HG03066 (cell line): ENCODE measurements around the gene RPS6KC1.
"Not testable (repeated sequence)": the region's sequence is repeated elsewhere in the genome, so short reads cannot be mapped to it uniquely, and the experiment has no call there.

Experiments
- ATAC-seq: cut with Tn5 transposase; IDR thresholded peaks from one replicate; pipeline ENCODE4 v1.9.1; 2021; ENCODE audit warnings: low read depth; ENCODE audit not compliant: unreplicated experiment

The RPS6KC1 gene

DNA sequence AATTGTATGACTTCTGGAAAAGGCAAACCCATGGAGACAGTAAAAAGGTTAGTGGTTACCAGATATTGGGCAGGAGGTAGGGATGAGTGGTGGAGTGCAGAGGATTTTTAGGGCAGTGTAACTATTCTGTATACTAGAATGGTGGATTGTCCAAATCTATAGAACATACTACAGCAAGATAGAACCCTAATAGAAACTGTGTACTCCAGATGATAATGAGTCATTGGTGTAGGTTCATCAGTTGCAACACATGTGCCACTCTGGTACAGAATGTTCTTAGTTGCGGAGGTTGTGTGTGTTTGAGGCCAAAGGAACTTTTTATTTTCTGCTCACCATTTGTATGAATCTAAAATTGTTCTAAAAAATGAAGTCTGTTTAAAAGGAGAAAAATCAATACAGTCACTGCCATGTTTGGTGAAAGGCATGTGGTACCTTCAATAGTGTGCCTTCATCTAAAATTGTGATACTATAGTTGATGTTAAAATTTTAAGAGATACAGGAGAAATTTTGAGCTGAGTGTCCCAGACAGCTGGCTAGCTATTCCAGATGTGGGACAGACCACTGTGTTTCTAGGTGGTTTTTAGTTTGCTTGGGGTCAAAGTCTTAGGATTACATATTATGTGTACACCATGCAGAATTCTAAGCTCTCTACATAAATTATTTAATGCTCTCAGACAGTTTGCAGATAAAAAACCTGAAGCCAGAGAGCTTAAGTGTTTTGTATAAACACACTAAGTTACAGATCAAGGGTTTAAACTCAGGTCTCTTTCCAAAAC, 150.5 kb downstream of the RPS6KC1 start:
- no peak for ATAC-seq

DNA sequence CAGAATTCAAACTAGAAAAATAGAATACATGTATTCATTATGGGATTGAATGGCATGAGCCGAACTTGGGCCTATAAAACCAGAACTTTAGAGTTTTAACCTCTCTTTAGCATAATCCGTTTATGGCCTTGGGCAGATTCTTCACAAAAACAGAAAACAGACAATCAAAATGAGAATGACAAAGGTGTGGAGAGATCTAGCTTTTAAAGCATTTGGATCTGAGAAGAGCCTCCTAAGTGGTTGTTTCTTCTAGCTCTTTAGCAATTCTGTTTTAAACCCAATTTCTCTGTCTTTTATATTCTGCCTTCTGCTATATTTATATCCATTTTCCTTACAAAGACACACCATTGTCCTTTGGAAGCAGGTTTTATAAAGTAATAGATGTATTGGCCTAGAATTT, 160.2 kb downstream of the RPS6KC1 start:
- ATAC-seq: no peak

DNA sequence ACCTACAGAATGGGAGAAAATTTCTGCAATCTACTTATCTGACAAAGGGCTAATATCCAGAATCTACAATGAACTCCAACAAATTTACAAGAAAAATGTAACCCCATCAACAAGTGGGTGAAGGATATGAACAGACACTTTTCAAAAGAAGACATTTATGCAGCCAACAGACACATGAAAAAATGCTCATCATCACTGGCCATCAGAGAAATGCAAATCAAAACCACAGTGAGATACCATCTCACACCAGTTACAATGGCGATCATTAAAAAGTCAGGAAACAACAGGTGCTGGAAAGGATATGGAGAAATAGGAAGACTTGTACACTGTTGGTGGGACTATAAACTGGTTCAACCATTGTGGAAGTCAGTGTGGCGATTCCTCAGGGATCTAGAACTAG, 168.0 kb downstream of the RPS6KC1 start:
- ATAC-seq: not testable (repeated sequence)

DNA sequence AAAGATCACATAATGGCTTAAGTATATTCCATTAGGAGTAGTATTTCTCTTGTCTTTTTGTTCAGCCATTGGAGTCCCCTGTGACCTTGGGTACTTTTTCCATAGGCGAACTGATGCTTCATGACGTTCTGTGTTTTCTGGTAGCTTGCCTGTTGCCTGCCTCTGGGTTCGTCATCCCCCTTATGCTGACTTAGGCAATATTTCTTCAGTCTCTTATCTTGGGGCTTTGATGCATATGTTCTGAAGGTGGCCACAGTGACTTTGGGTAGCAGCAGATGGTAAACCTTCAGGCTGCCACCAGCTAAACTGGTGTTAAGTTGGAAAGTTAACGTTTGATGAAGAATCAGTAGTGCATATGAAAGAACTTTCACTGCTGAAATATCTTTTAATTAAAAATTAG, 170.2 kb downstream of the RPS6KC1 start:
- ATAC-seq: no peak

DNA sequence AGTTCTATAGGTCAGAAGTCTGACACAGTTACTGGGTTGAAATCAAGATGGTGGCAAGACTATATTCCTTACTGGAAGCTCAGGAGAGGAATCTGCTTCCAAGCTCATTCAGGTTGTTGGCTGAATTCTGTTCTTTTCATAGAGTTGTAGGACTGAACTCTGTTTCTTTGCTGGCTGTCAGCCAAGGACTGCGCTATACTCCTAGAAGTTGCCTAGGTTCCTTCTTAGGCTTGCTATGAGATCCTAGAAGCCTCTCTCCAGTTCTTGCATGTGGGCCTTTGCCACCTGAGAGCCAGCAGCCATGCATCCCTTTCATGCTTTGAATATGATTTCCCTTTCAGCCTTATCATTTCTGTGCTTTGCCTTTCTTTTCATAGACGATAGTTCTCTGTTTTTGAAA, 176.4 kb downstream of the RPS6KC1 start:
- ATAC-seq: no peak

DNA sequence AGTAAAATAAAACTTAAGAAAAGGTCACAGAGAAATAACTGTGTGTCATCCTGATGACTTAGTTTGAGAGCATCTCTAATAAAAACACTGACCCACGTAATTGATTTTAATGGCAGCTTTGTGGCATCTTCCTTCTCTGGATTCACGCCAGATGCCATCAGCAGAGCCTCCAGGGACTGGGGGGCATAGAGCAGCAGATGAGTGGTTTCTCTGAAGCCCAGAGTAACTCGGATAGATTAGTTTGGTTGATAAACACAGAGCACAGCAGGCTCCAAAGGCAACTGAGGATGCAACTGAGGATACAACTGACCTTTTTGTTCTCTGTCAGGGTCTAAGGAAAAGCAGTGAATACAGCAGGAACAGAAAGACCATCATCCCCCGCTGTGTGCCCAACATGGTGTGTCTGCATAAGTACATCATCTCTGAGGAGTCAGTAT, 180.8 kb downstream of the RPS6KC1 start:
- no peak for ATAC-seq

DNA sequence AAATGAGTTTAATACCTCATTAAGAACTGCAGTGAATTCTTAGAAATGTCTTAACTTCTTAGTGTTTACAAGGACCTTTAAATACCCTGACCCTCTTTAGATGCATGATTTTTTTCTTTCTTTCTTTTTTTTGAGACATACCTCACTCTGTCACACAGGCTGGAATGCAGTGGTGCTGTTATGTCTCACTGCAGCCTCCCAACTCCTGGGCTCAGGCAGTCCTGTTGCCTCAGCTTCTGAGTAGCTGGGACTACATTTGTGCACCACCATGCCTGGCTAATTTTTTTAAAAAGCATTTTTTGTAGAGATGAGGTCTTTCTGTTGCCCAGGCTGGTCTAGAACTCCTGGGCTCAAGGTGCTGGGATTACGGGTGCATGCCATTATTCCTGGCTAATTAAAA, 191.8 kb downstream of the RPS6KC1 start:
- no peak for ATAC-seq

DNA sequence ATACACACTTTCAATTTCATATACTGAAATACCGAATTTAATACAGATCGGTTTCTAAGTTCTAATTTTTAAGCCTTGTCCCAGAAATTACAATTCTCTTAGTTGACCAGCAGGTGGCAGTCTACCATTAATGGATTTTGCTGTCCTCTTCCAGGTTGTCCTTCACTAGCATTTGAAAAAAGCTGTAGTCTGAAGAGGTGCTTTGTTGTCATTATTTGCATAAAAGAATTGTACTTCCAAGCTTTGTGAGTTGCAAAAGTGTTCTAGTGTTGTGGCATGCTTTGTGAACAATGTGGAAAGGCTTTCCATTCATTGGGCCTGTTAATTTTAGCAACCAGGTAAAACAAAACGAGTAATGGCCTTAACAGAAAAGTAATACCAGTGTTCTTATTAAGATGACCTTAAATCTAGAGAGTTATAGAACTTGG, 193.6 kb downstream of the RPS6KC1 start:
- ATAC-seq: peak; percentile 71

DNA sequence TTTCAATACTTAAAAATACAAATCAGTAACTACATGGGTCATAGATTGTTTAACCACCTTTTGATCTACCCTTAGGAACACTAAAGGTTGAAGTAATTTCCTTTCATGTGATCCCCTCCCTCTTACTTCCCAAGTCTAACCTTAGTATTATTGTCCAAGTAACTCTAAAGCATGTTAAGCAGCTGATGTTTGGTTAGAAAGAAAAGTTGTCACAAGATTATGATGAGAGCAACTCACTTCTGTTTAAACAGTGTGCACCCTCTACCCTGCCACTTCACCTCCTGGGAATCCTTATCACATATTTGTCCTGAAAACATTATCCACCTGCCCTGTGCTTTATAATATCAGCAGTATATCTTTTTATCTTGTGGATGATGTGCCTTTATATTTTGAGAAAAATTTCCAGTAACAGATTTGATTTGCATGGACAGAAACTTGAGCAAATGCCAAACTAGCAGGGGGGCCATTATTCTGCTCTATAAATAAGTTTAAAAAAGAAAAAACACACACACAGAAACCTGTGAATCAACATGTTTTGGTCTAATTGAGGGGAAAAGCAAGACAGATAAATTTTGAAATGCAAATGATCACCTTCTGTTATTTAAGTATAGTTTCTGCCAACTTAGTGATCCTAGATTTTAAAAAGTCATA, 194.3 kb downstream of the RPS6KC1 start:
- no peak for ATAC-seq

DNA sequence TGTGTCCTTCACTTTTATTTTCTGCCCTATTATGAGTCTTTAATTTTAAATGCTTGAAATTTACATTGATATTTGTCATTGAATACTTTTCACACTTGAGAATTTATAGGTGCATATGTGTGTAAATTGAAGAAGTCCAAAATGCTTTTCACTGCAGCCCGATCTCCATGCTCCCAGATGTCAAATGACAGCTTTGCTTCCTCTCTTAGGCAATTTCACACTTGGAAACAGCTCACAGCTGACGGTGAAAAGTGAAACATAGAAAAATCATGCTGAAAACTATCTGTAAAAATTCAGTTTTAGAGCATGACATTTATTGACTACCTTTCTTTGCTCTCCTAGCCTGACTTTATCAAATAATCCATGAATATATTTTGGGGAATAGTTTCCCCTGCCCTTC, 196.0 kb downstream of the RPS6KC1 start:
- ATAC-seq: no peak

DNA sequence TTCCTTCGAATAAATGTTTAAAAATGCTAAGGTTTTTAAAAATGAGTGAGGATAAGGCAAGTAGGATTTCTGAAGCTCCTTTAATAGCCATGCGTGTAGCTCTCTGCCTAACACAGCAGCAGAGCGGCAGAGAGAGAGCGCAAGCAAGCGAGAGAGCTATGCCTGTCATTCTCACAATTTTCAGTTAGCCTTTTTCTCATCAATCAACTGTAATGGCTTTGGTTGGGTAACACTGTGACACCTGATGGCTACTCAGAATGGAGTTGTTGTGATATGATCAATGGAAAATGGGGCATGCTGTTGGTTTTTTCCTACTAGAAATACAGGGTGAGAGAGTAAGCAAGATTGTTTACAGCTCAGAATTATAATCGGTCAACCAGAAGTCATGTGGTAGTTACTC, 198.4 kb downstream of the RPS6KC1 start:
- ATAC-seq: no peak

DNA sequence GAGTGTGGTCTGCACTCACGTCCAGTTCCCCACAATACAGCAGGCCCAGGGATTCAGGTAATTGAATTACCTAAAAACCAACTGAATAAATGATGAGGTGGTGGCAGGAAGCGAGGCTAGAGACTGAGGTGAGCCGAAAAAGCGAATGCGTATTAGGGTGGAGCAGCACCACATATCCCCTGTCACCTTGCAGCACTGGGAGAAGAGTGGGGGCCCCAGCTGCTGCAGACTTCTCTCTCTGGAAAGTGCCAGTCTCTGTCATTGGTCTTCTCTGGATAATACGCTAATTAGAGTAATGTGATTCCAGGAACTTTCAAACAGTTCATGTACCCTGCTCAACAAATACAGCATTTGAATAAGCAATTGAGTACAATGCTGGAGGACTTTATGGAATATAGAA, 199.0 kb downstream of the RPS6KC1 start:
- ATAC-seq: no peak

DNA sequence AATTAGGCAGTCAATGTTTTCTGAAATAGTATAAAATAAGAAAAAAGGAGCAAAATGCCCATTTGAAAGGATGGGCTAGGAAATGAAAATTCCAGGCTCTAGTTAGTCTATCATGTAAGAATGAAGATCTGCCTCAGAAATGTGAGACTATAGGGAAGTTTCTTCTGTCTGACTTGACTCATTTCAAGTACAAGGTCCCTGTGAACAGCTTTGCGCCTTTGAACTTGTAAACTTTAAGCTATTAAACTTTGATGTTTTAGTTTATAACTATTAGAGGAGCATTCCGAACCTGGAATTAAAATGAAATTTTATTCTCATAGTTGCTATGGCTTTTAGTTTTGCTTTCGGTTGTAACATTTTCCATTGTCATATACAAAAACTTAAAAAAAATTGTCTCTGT, 199.4 kb downstream of the RPS6KC1 start:
- ATAC-seq: no peak

DNA sequence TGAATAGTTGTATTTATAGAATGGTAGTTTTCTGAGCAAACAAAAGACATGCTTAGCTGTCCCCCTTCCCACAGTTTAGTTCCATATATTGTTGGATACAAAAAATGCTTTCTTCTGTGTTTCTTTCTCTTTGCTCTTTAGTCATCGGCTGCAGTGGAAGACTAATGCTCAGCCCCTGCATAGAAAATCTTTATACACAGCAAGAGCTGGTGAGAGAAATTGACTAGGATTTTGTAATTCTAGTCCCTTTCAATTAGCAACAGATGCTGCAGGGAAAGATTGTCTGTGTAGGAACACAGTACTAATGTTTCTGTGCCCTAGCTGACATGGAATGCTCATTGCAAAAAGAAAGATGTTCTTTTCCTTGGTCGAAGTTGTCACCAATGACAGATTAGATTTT, 200.9 kb downstream of the RPS6KC1 start:
- ATAC-seq: no peak

DNA sequence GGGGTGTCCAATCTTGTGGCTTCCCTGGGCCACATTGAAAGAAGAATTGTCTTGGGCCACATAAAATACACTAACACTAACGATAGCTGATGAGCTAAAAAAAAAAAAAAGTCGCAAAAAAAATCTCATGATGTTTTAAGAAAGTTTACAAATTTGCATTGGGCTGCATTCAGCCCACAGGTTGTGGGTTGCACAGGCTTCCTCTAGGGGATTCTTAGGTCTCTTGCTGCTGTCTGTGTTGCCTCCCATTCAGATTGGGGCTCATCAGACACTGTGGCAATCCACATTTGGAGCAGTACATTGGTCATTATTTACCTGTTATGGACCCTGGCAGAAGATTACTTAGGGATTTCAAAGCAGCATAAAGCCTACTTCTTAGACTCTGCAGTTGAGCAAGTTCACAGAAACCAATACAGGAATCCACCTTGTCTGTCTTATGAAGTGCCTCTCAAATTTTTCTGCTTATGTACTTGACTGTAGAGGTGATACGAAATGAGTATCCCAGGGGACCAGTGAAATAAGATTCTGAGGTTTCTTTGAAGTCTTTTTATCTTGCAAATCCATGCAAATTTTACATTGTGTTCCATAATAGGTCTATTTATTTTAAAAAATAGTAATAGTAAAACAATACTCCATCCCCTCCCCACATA, 205.5 kb downstream of the RPS6KC1 start:
- peak; percentile 91 for ATAC-seq

DNA sequence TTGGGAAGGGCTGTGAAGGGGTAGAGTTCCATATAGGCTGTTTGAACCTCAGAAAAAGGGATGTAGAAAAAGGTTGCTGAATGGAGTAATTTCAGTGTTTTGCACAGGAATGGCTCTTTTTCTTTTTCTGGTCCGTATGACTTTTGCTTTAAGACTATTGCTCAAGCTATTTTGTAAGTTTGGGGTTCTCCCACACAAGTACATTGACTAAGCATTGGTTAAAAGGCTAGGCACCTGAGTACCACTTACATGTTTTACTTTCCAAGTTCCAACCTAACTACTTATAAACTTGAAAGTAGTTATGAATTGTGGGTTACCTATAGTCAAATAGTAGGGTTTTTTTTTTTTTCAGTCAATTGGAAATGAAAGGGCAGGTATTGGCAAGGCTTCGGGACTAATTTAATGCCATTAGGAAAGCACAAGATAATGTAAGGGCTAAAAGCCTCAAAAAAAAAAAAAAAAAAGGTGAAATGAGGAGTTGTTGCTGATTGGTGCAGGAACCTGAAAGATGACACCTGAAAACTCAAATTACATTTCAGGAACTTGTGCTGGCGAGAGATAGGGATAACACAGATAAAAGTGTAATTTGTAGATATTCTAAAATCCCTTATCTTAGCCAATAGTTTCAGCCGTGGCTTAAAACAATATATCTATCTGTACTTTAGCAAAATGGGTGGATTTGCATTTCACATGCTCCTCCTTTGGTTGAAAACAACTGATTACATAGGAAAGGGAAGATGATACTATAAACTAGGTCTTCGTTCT, 209.5 kb downstream of the RPS6KC1 start:
- ATAC-seq: no peak

DNA sequence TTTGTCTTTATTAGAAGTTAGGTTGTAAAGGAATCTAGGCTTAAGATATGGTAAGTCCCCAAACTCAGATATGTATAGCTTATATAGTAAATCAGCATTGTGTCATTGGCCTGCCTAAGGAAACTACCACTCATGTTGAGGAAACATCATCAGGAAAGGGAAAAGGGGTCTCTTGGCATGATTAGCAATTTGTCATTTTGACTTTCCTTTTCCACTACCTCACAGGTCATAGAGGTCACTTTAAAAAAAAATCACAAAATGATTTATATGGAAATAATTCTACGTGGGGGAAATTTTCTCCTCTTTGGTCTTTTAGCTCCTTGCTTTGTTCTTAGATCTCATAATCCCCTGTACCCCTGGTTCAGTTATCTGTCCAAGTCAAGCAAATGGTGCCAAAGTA, 213.5 kb downstream of the RPS6KC1 start:
- no peak for ATAC-seq

DNA sequence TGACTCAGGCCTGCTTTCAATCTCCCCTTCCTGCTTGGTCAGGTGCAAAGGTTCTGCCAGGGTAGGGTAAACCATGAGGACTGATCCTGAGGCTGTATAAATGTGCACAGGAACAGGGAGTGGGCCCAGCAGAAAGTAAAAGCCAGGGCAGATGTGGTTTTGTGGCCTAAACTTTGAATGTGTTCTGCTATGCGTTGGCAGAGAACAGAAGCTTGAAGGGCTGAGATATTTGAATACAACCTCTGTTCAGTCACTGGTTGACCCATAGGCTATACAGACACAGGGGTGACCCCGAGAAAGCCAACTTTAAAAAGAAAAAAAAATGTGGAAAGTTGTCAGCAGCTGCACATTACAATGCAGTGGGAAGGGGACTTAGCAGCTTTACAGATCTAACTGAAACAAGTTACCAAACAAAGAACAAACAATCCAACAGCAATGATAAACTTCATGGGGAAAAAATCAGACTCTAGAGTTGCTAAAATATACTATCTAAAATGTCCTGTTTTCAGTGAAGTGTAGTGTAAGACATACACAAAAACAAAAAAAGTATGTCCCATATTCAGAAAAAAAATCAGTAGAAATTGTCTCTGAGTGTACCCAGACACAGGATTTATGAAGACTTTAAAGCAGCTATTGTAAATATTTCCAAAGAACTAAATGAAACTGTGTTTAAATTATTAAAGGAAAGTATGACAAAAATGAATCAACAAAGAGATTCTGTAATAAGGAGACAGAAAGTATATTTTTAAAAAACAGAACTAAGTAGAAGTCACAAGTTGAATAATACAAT, 216.1 kb downstream of the RPS6KC1 start:
- no peak for ATAC-seq

DNA sequence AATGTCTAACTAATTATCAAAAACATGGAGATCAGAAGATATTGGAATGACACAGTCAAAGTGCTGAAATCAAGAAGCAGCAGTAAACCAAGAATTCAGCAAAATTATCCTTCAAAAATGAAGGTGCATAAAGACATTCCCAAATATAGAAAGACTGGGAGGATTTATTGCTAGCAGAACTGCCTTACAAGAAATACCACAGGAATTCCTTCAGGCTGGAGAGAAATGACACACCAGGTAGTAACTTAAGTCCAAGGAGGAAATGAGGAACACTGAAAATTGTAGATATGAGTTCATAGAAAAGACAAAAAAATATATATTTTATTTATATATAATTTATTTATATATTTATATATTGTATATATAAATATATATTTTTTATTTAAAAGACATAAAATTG, 217.2 kb downstream of the RPS6KC1 start:
- no peak for ATAC-seq

DNA sequence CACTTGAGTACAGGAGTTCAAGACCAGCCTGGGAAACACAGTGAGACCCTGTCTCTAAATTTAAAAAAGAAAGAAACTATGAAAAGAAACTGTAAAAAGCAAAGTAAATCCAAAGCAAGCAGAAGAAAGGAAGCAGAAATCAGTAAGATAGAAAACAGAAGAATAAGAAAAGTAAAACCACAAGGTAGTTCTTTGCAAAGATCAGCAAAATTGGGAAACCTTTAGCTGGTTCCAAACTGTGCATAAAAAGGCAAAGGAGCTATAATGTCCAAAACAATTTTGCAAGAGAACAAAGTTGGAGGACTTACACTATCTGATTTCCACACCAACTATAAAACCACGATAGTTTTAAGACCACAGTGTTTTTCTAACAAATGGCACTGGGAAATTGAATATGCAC, 218.8 kb downstream of the RPS6KC1 start:
- ATAC-seq: no peak
